Keratinocyte (primary cell): ENCODE measurements around the gene LILRB1. TPM values are rescaled to one million over a fixed set of nuclear protein-coding genes. Genes with fewer than 3 reads are reported as not detected.

Source experiments
- DNase-seq: peaks from one replicate; pipeline ENCODE4 v3.0.0-alpha.2; 2011; ENCODE audit warnings: low read depth, missing footprints, low spot score
- FAIRE-seq: peaks from 2 replicates; lab custom pipeline; 2011; peaks lifted over from hg19 to GRCh38; lab: Jason Lieb, UNC
- H2AFZ ChIP-seq: 2 replicates; pipeline ENCODE4 v1.6.0; 2012; ENCODE audit warnings: low read length, control low read depth, inconsistent platforms; ENCODE audit not compliant: control insufficient read depth
- H3K27ac ChIP-seq: 2 replicates; pipeline ENCODE4 v1.5.1; 2011; ENCODE audit warnings: low read length; ENCODE audit not compliant: control insufficient read depth, insufficient read depth
- H3K27me3 ChIP-seq: 3 replicates; pipeline ENCODE4 v1.6.0; 2011; ENCODE audit warnings: low read length; ENCODE audit not compliant: control insufficient read depth, insufficient read depth; ENCODE audit errors: extremely low read depth
- H3K36me3 ChIP-seq, 2 experiments: 2 replicates in 1 of 2; 3 replicates in 1 of 2; pipeline ENCODE4 v1.5.1; 2011; ENCODE audit warnings: low read length in 2 of 2, mild to moderate bottlenecking in 1 of 2; ENCODE audit not compliant: control insufficient read depth in 2 of 2, insufficient read depth in 2 of 2; ENCODE audit errors: extremely low read depth in 1 of 2
- H3K4me1 ChIP-seq: 3 replicates; pipeline ENCODE4 v1.5.1; 2011; ENCODE audit warnings: low read length; ENCODE audit not compliant: control insufficient read depth, insufficient read depth; ENCODE audit errors: extremely low read depth
- H3K4me2 ChIP-seq: 3 replicates; pipeline ENCODE4 v1.6.0; 2011; ENCODE audit warnings: low read depth, low read length; ENCODE audit not compliant: control insufficient read depth, insufficient read depth; ENCODE audit errors: extremely low read depth
- H3K4me3 ChIP-seq, 3 experiments: fragments of 200-600 bp in 1 of 3; sonication (generic) in 1 of 3; 2 replicates in 2 of 3; 3 replicates in 1 of 3; pipeline ENCODE4 v1.5.1; 2011 to 2016; ENCODE audit warnings: low read length in 3 of 3, mild to moderate bottlenecking in 3 of 3, control low read depth in 2 of 3, inconsistent platforms in 1 of 3, low read depth in 1 of 3, mixed read lengths in 1 of 3, mixed run types in 1 of 3, moderate library complexity in 1 of 3; ENCODE audit not compliant: control insufficient read depth in 2 of 3, insufficient read depth in 2 of 3; ENCODE audit errors: extremely low read depth in 1 of 3
- H3K79me2 ChIP-seq: 2 replicates; pipeline ENCODE4 v1.6.0; 2012; ENCODE audit warnings: low read length; ENCODE audit not compliant: control insufficient read depth, insufficient read depth
- H3K9ac ChIP-seq: 3 replicates; pipeline ENCODE4 v1.6.0; 2011; ENCODE audit warnings: low read length; ENCODE audit not compliant: control insufficient read depth, insufficient read depth; ENCODE audit errors: extremely low read depth
- H3K9me1 ChIP-seq: 3 replicates; pipeline ENCODE4 v1.6.0; 2011; ENCODE audit warnings: low read length; ENCODE audit not compliant: control insufficient read depth, insufficient read depth; ENCODE audit errors: extremely low read depth
- H3K9me3 ChIP-seq: 2 replicates; pipeline ENCODE4 v1.5.1; 2012; ENCODE audit warnings: low read depth, low read length; ENCODE audit not compliant: control insufficient read depth
- H4K20me1 ChIP-seq: 3 replicates; pipeline ENCODE4 v1.6.0; 2011; ENCODE audit warnings: low read length; ENCODE audit not compliant: control insufficient read depth, insufficient read depth; ENCODE audit errors: extremely low read depth
- EZH2 ChIP-seq: IDR thresholded peaks from one replicate; pipeline ENCODE4 v1.6.1; 2012; ENCODE audit warnings: inconsistent platforms, mild to moderate bottlenecking, low read length, moderate library complexity
- dilution Hi-C: fragments of 300-500 bp; cut with MboI; formaldehyde crosslinking; loops from one replicate; pipeline ENCODE4 v1.7.0; 2020; ENCODE audit warnings: low sequenced_read_pairs; ENCODE audit not compliant: extremely low pct_ligation_motif_present
- polyA plus RNA-seq, 5 experiments: library from polyadenylated mRNA; depleted of rRNA in 3 of 5; stranded (reverse) in 3 of 5; stranded (forward) in 1 of 5; unstranded in 1 of 5; fragments of >200 nt; gene quantifications; 1 replicate in 1 of 5; 2 replicates in 3 of 5; 3 replicates in 1 of 5; pipeline versions ENCODE4 v1.2.1 to v1.2.3, GENCODE V29; 2011 to 2012; ENCODE audit warnings: missing spikeins in 2 of 5, low read depth in 1 of 5, low replicate concordance in 1 of 5
- TF ChIP-seq, protein P1 (sequence below), 3 experiments: IDR thresholded peaks in 1 of 3; conservative IDR thresholded peaks in 1 of 3; optimal IDR thresholded peaks in 1 of 3; 2 replicates in 2 of 3; 3 replicates in 1 of 3; pipeline versions ENCODE3 to v1.5.1; 2011; ENCODE audit warnings: low read length in 3 of 3, mild to moderate bottlenecking in 3 of 3, moderate library complexity in 2 of 3, control low read depth in 1 of 3, inconsistent platforms in 1 of 3; ENCODE audit not compliant: insufficient read depth in 2 of 3; ENCODE audit errors: extremely low read depth in 1 of 3

Gene LILRB1
- polyA plus RNA-seq, 1 donor (not counting 4 experiments of a cell fraction or from before 2014, with no cell fraction given): not detected

DNA sequence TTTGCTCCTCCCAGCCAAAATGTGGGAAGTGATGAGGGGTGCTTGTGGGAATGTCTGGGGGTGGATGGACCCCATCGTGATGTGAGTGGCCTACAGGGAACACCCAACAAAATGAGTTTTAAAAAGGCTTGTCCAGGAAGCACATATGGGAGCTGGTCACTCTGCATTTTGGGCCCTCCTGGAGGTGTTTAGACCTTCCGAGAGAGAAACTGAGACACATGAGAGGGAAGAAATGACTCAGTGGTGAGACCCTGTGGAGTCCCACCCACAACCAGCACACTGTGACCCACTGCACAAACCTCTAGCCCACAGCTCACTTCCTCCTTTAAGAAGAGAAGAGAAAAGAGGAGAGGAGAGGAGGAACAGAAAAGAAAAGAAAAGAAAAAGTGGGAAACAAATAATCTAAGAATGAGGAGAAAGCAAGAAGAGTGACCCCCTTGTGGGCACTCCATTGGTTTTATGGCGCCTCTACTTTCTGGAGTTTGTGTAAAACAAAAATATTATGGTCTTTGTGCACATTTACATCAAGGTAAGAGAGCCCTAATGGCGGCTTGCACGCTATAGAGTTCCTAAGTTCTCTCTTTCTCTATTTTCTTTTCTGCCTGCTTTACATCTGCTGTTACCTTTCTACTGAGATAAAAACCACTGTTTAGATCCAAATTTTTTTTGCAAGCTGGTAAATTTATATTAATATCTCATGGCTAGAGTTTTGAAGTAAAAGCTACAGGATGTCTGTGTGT, 13.3 kb upstream of the LILRB1 start:
- no peaks in the 10 kb centered on the region for H3K9me1 ChIP-seq
- dilution Hi-C loops: no loop called here
- H3K79me2 ChIP-seq: no peaks in the 10 kb centered on the region
- H3K4me3 ChIP-seq: no peak overlapping the region
- no peak overlapping the region for H3K27ac ChIP-seq
- no peak overlapping the region for H2AFZ ChIP-seq
- FAIRE-seq (no peak), DNase-seq (no peak)
- H3K9me3 ChIP-seq: no peaks in the 10 kb centered on the region
- H3K36me3 ChIP-seq: no peaks in the 10 kb centered on the region
- no peaks in the 10 kb centered on the region for H3K27me3 ChIP-seq
- H3K9ac ChIP-seq: no peak overlapping the region
- TF ChIP-seq, protein P1, sequence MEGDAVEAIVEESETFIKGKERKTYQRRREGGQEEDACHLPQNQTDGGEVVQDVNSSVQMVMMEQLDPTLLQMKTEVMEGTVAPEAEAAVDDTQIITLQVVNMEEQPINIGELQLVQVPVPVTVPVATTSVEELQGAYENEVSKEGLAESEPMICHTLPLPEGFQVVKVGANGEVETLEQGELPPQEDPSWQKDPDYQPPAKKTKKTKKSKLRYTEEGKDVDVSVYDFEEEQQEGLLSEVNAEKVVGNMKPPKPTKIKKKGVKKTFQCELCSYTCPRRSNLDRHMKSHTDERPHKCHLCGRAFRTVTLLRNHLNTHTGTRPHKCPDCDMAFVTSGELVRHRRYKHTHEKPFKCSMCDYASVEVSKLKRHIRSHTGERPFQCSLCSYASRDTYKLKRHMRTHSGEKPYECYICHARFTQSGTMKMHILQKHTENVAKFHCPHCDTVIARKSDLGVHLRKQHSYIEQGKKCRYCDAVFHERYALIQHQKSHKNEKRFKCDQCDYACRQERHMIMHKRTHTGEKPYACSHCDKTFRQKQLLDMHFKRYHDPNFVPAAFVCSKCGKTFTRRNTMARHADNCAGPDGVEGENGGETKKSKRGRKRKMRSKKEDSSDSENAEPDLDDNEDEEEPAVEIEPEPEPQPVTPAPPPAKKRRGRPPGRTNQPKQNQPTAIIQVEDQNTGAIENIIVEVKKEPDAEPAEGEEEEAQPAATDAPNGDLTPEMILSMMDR (optimal IDR thresholded peaks at IDR 0.05 in 1 of 3, IDR thresholded peaks at IDR 0.05 in 1 of 3, conservative IDR thresholded peaks at IDR 0.05 in 1 of 3; ENCODE audit: extremely low read depth in 1 of 3, insufficient read depth in 2 of 3, low read length in 3 of 3): no peak
- TF ChIP-seq EZH2: no peak
- H4K20me1 ChIP-seq: no peaks in the 10 kb centered on the region
- no peak overlapping the region for H3K4me2 ChIP-seq
- H3K4me1 ChIP-seq: no peaks in the 10 kb centered on the region

DNA sequence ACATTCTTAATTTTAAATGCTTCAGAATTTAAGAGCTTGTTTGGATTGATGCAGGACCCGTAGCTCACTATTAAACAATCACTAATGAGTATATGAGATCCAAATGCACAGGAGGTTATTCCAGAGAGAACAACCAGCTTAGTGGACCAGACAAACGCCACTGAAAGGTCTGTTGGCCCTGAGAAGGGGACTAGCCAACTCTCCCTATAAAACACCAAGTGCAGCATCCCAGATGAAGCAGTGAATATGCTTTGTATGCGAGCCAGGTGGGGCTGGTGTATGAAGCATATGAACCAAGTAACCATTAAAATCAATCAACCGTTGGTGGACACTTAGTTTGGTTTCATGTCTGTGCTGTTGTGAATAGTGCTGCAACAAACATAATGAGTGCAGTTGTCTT, 9.8 kb upstream of the LILRB1 start:
- DNase-seq (no peak), FAIRE-seq (no peak)
- H2AFZ ChIP-seq: no peak overlapping the region
- dilution Hi-C loops: no loop called here
- H3K4me2 ChIP-seq: no peak overlapping the region
- no peaks in the 10 kb centered on the region for H3K4me1 ChIP-seq
- H3K27me3 ChIP-seq: no peaks in the 10 kb centered on the region
- no peak for TF ChIP-seq EZH2
- TF ChIP-seq, protein P1 (optimal IDR thresholded peaks at IDR 0.05 in 1 of 3, IDR thresholded peaks at IDR 0.05 in 1 of 3, conservative IDR thresholded peaks at IDR 0.05 in 1 of 3; ENCODE audit: extremely low read depth in 1 of 3, insufficient read depth in 2 of 3, low read length in 3 of 3): no peak
- H3K27ac ChIP-seq: no peak overlapping the region
- H3K9me1 ChIP-seq: no peaks in the 10 kb centered on the region
- H3K9ac ChIP-seq: no peak overlapping the region
- H3K9me3 ChIP-seq: no peaks in the 10 kb centered on the region
- no peak overlapping the region for H3K4me3 ChIP-seq
- H3K36me3 ChIP-seq: no peaks in the 10 kb centered on the region
- no peaks in the 10 kb centered on the region for H4K20me1 ChIP-seq
- H3K79me2 ChIP-seq: no peaks in the 10 kb centered on the region
